WTC11 (cell line): ENCODE results near the gene FCGBP. TPM values are rescaled to one million over a fixed set of nuclear protein-coding genes. Genes with fewer than 3 reads are reported as not detected.

Experiments used
- ATAC-seq: fragments of 200-7000 bp; cut with Tn5 transposase; 2 replicates; pipeline ENCODE4 v1.10.0; 2021; ENCODE audit warnings: mild to moderate bottlenecking, moderate library complexity
- CTCF ChIA-PET: fragments of 300-600 bp; sonication (Branson Sonifier 250); formaldehyde crosslinking; loops from one replicate; lab custom pipeline; 2021; ENCODE audit warnings: antibody characterized with exemption; lab: Charles Lee
- POLR2A ChIA-PET: fragments of 350-600 bp; sonication (Branson Sonifier 250); formaldehyde crosslinking; loops from one replicate; lab custom pipeline; 2021; ENCODE audit warnings: antibody characterized with exemption; lab: Charles Lee
- DNase-seq: peaks from one replicate; pipeline ENCODE4 v3.0.0; 2021; ENCODE audit warnings: low spot score
- H3K27ac Mint-ChIP-seq: 2 replicates; pipeline ENCODE4 v1.8.0; 2021; ENCODE audit warnings: mixed read lengths
- H3K27me3 Mint-ChIP-seq: 2 replicates; pipeline ENCODE4 v1.8.0; 2021; ENCODE audit warnings: low read depth, mild to moderate bottlenecking, moderate library complexity, mixed read lengths
- H3K36me3 Mint-ChIP-seq: 2 replicates; pipeline ENCODE4 v1.8.0; 2021; ENCODE audit warnings: mixed read lengths
- H3K4me1 Mint-ChIP-seq: 2 replicates; pipeline ENCODE4 v1.8.0; 2022; ENCODE audit warnings: mixed read lengths
- H3K4me3 Mint-ChIP-seq: 2 replicates; pipeline ENCODE4 v1.8.0; 2021; ENCODE audit warnings: mild to moderate bottlenecking, moderate library complexity, mixed read lengths
- H3K9me3 Mint-ChIP-seq: 2 replicates; pipeline ENCODE4 v1.8.0; 2021; ENCODE audit warnings: mixed read lengths
- ATF3 ChIP-seq: sonication (generic); formaldehyde crosslinking; conservative IDR thresholded peaks from 2 replicates; pipeline ENCODE4 v1.8.1; 2022; ENCODE audit warnings: mild to moderate bottlenecking, missing genetic modification reagents
- E2F1 ChIP-seq: sonication (generic); formaldehyde crosslinking; IDR thresholded peaks from 2 replicates; pipeline ENCODE4 v1.8.0; 2022; ENCODE audit warnings: mild to moderate bottlenecking, missing genetic modification reagents
- E2F5 ChIP-seq: sonication (generic); formaldehyde crosslinking; IDR thresholded peaks from 2 replicates; pipeline ENCODE4 v1.8.1; 2022; ENCODE audit warnings: mild to moderate bottlenecking, moderate library complexity, missing genetic modification reagents
- EMX1 ChIP-seq: fragments of 250-450 bp; sonication (Bioruptor Pico); IDR thresholded peaks from 2 replicates; pipeline ENCODE4 v1.8.0; 2021; ENCODE audit warnings: mild to moderate bottlenecking
- ERG ChIP-seq: fragments of 250-450 bp; sonication (Bioruptor Pico); IDR thresholded peaks from 2 replicates; pipeline ENCODE4 v1.8.0; 2021; ENCODE audit warnings: mild to moderate bottlenecking
- FOXJ3 ChIP-seq: sonication (generic); formaldehyde crosslinking; IDR thresholded peaks from 2 replicates; pipeline ENCODE4 v1.9.0; 2021; ENCODE audit warnings: missing genetic modification reagents, mild to moderate bottlenecking, borderline replicate concordance
- GRHL2 ChIP-seq: fragments of 250-450 bp; sonication (Bioruptor Pico); IDR thresholded peaks from 2 replicates; pipeline ENCODE4 v1.8.0; 2022; ENCODE audit warnings: mild to moderate bottlenecking, moderate library complexity; ENCODE audit not compliant: insufficient replicate concordance, severe bottlenecking
- SMAD3 ChIP-seq: sonication (generic); formaldehyde crosslinking; IDR thresholded peaks from 2 replicates; pipeline ENCODE4 v1.8.0; 2022; ENCODE audit warnings: missing genetic modification reagents, mild to moderate bottlenecking, borderline replicate concordance
- SP1 ChIP-seq: sonication (generic); formaldehyde crosslinking; conservative IDR thresholded peaks from 2 replicates; pipeline ENCODE4 v1.8.1; 2022; ENCODE audit warnings: missing genetic modification reagents
- STAT6 ChIP-seq: sonication (generic); formaldehyde crosslinking; conservative IDR thresholded peaks from 2 replicates; pipeline ENCODE4 v1.8.1; 2023; ENCODE audit warnings: mild to moderate bottlenecking, low read depth, missing genetic modification reagents, moderate library complexity
- TEAD1 ChIP-seq: sonication (generic); formaldehyde crosslinking; IDR thresholded peaks from 2 replicates; pipeline ENCODE4 v1.8.0; 2022; ENCODE audit warnings: mild to moderate bottlenecking, missing genetic modification reagents
- ZMAT4 ChIP-seq: fragments of 250-450 bp; sonication (Bioruptor Pico); IDR thresholded peaks from 2 replicates; pipeline ENCODE4 v1.9.0; 2021; ENCODE audit warnings: mild to moderate bottlenecking
- ZNF263 ChIP-seq: sonication (generic); formaldehyde crosslinking; IDR thresholded peaks from 2 replicates; pipeline ENCODE4 v1.8.1; 2022; ENCODE audit warnings: low read depth, mild to moderate bottlenecking, moderate library complexity, missing genetic modification reagents
- ZNF281 ChIP-seq: sonication (generic); formaldehyde crosslinking; IDR thresholded peaks from 2 replicates; pipeline ENCODE4 v1.8.0; 2023; ENCODE audit warnings: mild to moderate bottlenecking, missing genetic modification reagents
- ZNF396 ChIP-seq: fragments of 250-450 bp; sonication (Bioruptor Pico); IDR thresholded peaks from 2 replicates; pipeline ENCODE4 v1.8.0; 2021; ENCODE audit warnings: mild to moderate bottlenecking, moderate library complexity, borderline replicate concordance
- ZSCAN18 ChIP-seq: fragments of 250-450 bp; sonication (Bioruptor Pico); IDR thresholded peaks from 2 replicates; pipeline ENCODE4 v2.1.2; 2022; ENCODE audit warnings: mild to moderate bottlenecking, moderate library complexity
- total RNA-seq: library from RNA; stranded (reverse); gene quantifications from 3 replicates; pipeline ENCODE4 v1.2.3, GENCODE V29; 2021

The FCGBP gene
- total RNA-seq, 1 experiment from 2014 or later = 2.8 TPM

- ChIA-PET CTCF (interaction anchor here (1.5 kb wide), 1 partner anchor 210 kb away, joined by 3 read pairs; no protein-coding TSS in a partner anchor), POLR2A (no interaction called here)
- Mint-ChIP-seq H3K4me3 (no peak overlapping the region), H3K4me1 (peaks cover 5% of the 10 kb centered on the region), H3K27me3 (peaks cover 3% of the 10 kb centered on the region), H3K27ac (no peak overlapping the region), H3K9me3 (no peaks in the 10 kb centered on the region), H3K36me3 (no peaks in the 10 kb centered on the region)
- TF ChIP-seq ZNF263 (CRISPR knock-in tag) = no peak
- TF ChIP-seq ERG (CRISPR knock-in tag) = no peak
- no peak for TF ChIP-seq FOXJ3
- TF ChIP-seq TEAD1 (CRISPR knock-in tag) = no peak
- TF ChIP-seq E2F1 = no peak
- TF ChIP-seq ZNF281 (CRISPR knock-in tag) = no peak
- no peak for TF ChIP-seq GRHL2 (CRISPR knock-in tag)
- no peak for TF ChIP-seq EMX1 (CRISPR knock-in tag)
- no peak for TF ChIP-seq ZNF396 (CRISPR knock-in tag)
- no peak for TF ChIP-seq ZMAT4 (CRISPR knock-in tag)
- TF ChIP-seq STAT6 = no peak
- no peak for TF ChIP-seq SP1 (CRISPR knock-in tag)
- no peak for TF ChIP-seq SMAD3 (CRISPR knock-in tag)
- TF ChIP-seq ZSCAN18 (CRISPR knock-in tag) = no peak
- no peak for TF ChIP-seq ATF3 (CRISPR knock-in tag)
- TF ChIP-seq E2F5 (CRISPR knock-in tag) = no peak
- ATAC-seq (no peak), DNase-seq (no peak)
Measured at GRCh38 chr19:39929750-39930149, 4.7 kb downstream of the FCGBP start.
